GM12878 (cell line): ENCODE data around the gene TAF4. TPM values are rescaled to one million over a fixed set of nuclear protein-coding genes. Genes with fewer than 3 reads are reported as not detected.

Experiments used
- ATAC-seq: fragments of 200-7000 bp; cut with Tn5 transposase; 3 replicates; pipeline ENCODE4 v1.9.1; 2020; ENCODE audit warnings: mild to moderate bottlenecking, moderate library complexity
- BruUV-seq: library from RNA; stranded (reverse); fragments of 400-500 nt; replicated peaks from 2 replicates; lab custom pipeline; 2021; lab: Mats Ljungman, UMichigan
- CTCF ChIA-PET: fragments of 300-600 bp; sonication (Branson Sonifier 250); formaldehyde crosslinking; extraction: SDS; loops from one replicate; lab custom pipeline; 2021; ENCODE audit warnings: inconsistent platforms; lab: Yijun Ruan, JAX
- POLR2A ChIA-PET: fragments of 350-600 bp; formaldehyde crosslinking; extraction: SDS; loops from one replicate; lab custom pipeline; 2021; ENCODE audit warnings: inconsistent platforms; lab: Charles Lee
- RAD21 ChIA-PET: fragments of 300-600 bp; sonication (Branson Sonifier 250); formaldehyde crosslinking; loops from one replicate; lab custom pipeline; 2023; ENCODE audit warnings: antibody characterized with exemption; ENCODE audit not compliant: unreplicated experiment; lab: Charles Lee
- SMC1A ChIA-PET: fragments of 300-600 bp; sonication (Branson Sonifier 250); formaldehyde crosslinking; loops from one replicate; lab custom pipeline; 2023; ENCODE audit not compliant: unreplicated experiment, uncharacterized antibody; lab: Charles Lee
- DNase-seq: peaks from one replicate; pipeline ENCODE4 v3.0.0-alpha.2; 2011; ENCODE audit warnings: low read depth, low spot score
- FAIRE-seq: peaks from 3 replicates; lab custom pipeline; 2011; peaks lifted over from hg19 to GRCh38; lab: Jason Lieb, UNC
- H2AFZ ChIP-seq: 2 replicates; pipeline ENCODE4 v1.6.0; 2011; ENCODE audit warnings: low read depth, low read length, control low read depth; ENCODE audit not compliant: control insufficient read depth
- H3K27ac ChIP-seq: 2 replicates; pipeline ENCODE4 v1.5.1; 2011; ENCODE audit warnings: control low read depth; ENCODE audit not compliant: control insufficient read depth, insufficient read depth
- H3K27me3 ChIP-seq, 2 experiments: replicated peaks in 1 of 2; 2 replicates each; pipeline versions ENCODE4 v1.6.0 to v1.6.1; 2011; ENCODE audit warnings: low read length in 1 of 2; ENCODE audit not compliant: control insufficient read depth in 2 of 2, insufficient read depth in 2 of 2
- H3K36me3 ChIP-seq, 2 experiments: 2 replicates each; pipeline ENCODE4 v1.5.1; 2011; ENCODE audit warnings: low read length in 1 of 2; ENCODE audit not compliant: control insufficient read depth in 2 of 2, insufficient read depth in 2 of 2
- H3K4me1 ChIP-seq: 2 replicates; pipeline ENCODE4 v1.6.1; 2011; ENCODE audit warnings: mild to moderate bottlenecking, low read length, moderate library complexity, mixed read lengths; ENCODE audit not compliant: control insufficient read depth, insufficient read depth
- H3K4me2 ChIP-seq: 2 replicates; pipeline ENCODE4 v1.6.0; 2011; ENCODE audit warnings: control low read depth; ENCODE audit not compliant: control insufficient read depth, insufficient read depth
- H3K4me3 ChIP-seq: fragments of 200-600 bp; sonication (generic); 2 replicates; pipeline ENCODE4 v1.5.1; 2016
- H3K79me2 ChIP-seq: 2 replicates; pipeline ENCODE4 v1.6.0; 2011; ENCODE audit warnings: low read length; ENCODE audit not compliant: control insufficient read depth, insufficient read depth
- H3K9ac ChIP-seq: 2 replicates; pipeline ENCODE4 v1.8.0; 2011; ENCODE audit warnings: low read length, control low read depth, mixed read lengths; ENCODE audit not compliant: control insufficient read depth, insufficient read depth
- H3K9me3 ChIP-seq: replicated peaks from 3 replicates; pipeline ENCODE4 v1.5.1; 2011; ENCODE audit warnings: mild to moderate bottlenecking, low read length; ENCODE audit not compliant: control insufficient read depth, insufficient read depth
- H4K20me1 ChIP-seq: 2 replicates; pipeline ENCODE4 v1.6.0; 2011; ENCODE audit not compliant: control insufficient read depth, insufficient read depth
- BRCA1 ChIP-seq: IDR thresholded peaks from 2 replicates; pipeline ENCODE4 v1.6.1; 2011; ENCODE audit warnings: low read depth, low read length, improper control_type of control experiment
- CBFB ChIP-seq: IDR thresholded peaks from 2 replicates; pipeline ENCODE4 v1.6.1; 2016; ENCODE audit warnings: antibody characterized with exemption, low read depth
- CEBPB ChIP-seq, 2 experiments: fragments of 150-350 bp in 1 of 2; IDR thresholded peaks; 2 replicates each; pipeline ENCODE4 v1.6.1; 2012 to 2014; ENCODE audit warnings: low read depth in 2 of 2, low read length in 2 of 2, borderline replicate concordance in 1 of 2, inconsistent platforms in 1 of 2
- FOS ChIP-seq: IDR thresholded peaks from 3 replicates; pipeline ENCODE4 v1.6.1; 2011; ENCODE audit warnings: borderline replicate concordance; ENCODE audit not compliant: insufficient read length; ENCODE audit errors: extremely low read depth
- LARP7 ChIP-seq: fragments of 450-650 bp; IDR thresholded peaks from 2 replicates; pipeline ENCODE4 v1.6.1; 2017; ENCODE audit warnings: mild to moderate bottlenecking
- MEF2A ChIP-seq: IDR thresholded peaks from 2 replicates; pipeline ENCODE4 v1.6.1; 2011; ENCODE audit warnings: low read depth, mild to moderate bottlenecking, low read length, moderate library complexity; ENCODE audit not compliant: insufficient read depth
- MTA2 ChIP-seq: fragments of 450-650 bp; IDR thresholded peaks from 2 replicates; pipeline ENCODE4 v1.6.1; 2016; ENCODE audit warnings: low read depth, mild to moderate bottlenecking, moderate library complexity
- NBN ChIP-seq: fragments of 450-650 bp; IDR thresholded peaks from 2 replicates; pipeline ENCODE4 v1.6.1; 2016
- POLR2AphosphoS5 ChIP-seq: IDR thresholded peaks from 2 replicates; pipeline ENCODE4 v1.6.1; 2011; ENCODE audit warnings: mild to moderate bottlenecking, low read length, inconsistent platforms
- SIX5 ChIP-seq: IDR thresholded peaks from 2 replicates; pipeline ENCODE4 v1.6.1; 2011; ENCODE audit warnings: mild to moderate bottlenecking, low read depth, low read length, moderate library complexity; ENCODE audit not compliant: severe bottlenecking
- SMARCA5 ChIP-seq: fragments of 450-650 bp; IDR thresholded peaks from 2 replicates; pipeline ENCODE4 v1.6.1; 2017; ENCODE audit warnings: mild to moderate bottlenecking
- SP1 ChIP-seq: IDR thresholded peaks from one replicate; pipeline ENCODE4 v1.6.1; 2011; ENCODE audit warnings: low read depth, low read length
- TARDBP ChIP-seq: IDR thresholded peaks from 2 replicates; pipeline ENCODE4 v1.6.1; 2016; ENCODE audit warnings: borderline replicate concordance
- TCF3 ChIP-seq: IDR thresholded peaks from 2 replicates; pipeline ENCODE4 v1.6.1; 2012; ENCODE audit warnings: low read depth, mild to moderate bottlenecking, low read length, borderline replicate concordance; ENCODE audit not compliant: insufficient read depth
- ZSCAN29 ChIP-seq: fragments of 450-650 bp; IDR thresholded peaks from 2 replicates; pipeline ENCODE4 v1.6.1; 2017; ENCODE audit warnings: mild to moderate bottlenecking, moderate library complexity
- WGBS: methylation state at CpG from one replicate; pipeline ENCODE4 v1.1.6; 2016; ENCODE audit warnings: low lambda C conversion rate; ENCODE audit not compliant: insufficient replicate concordance, insufficient coverage; ENCODE audit errors: missing lambda C conversion rate; 5-methylcytosine and 5-hydroxymethylcytosine counted together
- in situ Hi-C: fragments of 300-500 bp; cut with MboI; formaldehyde crosslinking; loops from 9 replicates; pipeline ENCODE4 v1.14.3; 2018; ENCODE audit warnings: mixed read lengths
- intact Hi-C: fragments of 100-400 bp; cut with micrococcal nuclease; formaldehyde crosslinking; loops from one replicate; pipeline ENCODE4 v1.14.2; 2022; ENCODE audit not compliant: unreplicated experiment
- polyA plus RNA-seq, 11 experiments: library from polyadenylated mRNA; depleted of rRNA in 4 of 11; unstranded in 6 of 11; stranded (reverse) in 5 of 11; fragments of >200 nt; fragmentation: Nextera tagmentation in 4 of 11; fragmentation: Illumina TruSeq in 1 of 11; extraction: Ambion mirVana in 4 of 11; extraction: Trizol in 1 of 11; gene quantifications; 1 replicate in 1 of 11; 2 replicates in 10 of 11; pipeline versions ENCODE4 v1.2.1 to v1.2.3, GENCODE V29; 2011 to 2016; ENCODE audit warnings: inconsistent platforms in 2 of 11, missing spikeins in 2 of 11, low read depth in 1 of 11
- total RNA-seq, 4 experiments: library from RNA; depleted of rRNA in 3 of 4; stranded (reverse); fragments of >200 nt in 3 of 4; fragmentation: Illumina TruSeq in 1 of 4; extraction: Trizol in 1 of 4; gene quantifications; 2 replicates each; pipeline versions ENCODE4 v1.2.1 to v1.2.3, GENCODE V29; 2013 to 2021
- TF ChIP-seq, protein P1 (sequence below): IDR thresholded peaks from 2 replicates; pipeline ENCODE4 v1.6.1; 2011; ENCODE audit warnings: low read depth, mild to moderate bottlenecking, low read length, moderate library complexity, borderline replicate concordance; ENCODE audit errors: extremely low read depth
- TF ChIP-seq, protein P2 (sequence below): fragments of 450-650 bp; IDR thresholded peaks from 2 replicates; pipeline ENCODE4 v1.6.1; 2017; ENCODE audit warnings: mild to moderate bottlenecking, low read depth, inconsistent platforms; ENCODE audit not compliant: poor library complexity, severe bottlenecking
- TF ChIP-seq, protein P3 (sequence below): IDR thresholded peaks from 2 replicates; pipeline ENCODE4 v1.6.1; 2012; ENCODE audit warnings: low read length, inconsistent platforms

TAF4 gene
- total and polyA plus RNA-seq, 10 of the 15 experiments (the other 5 are each of a cell fraction or from before 2014, with no cell fraction given): 0.39 to 16.9 (median 3.4) TPM

DNA sequence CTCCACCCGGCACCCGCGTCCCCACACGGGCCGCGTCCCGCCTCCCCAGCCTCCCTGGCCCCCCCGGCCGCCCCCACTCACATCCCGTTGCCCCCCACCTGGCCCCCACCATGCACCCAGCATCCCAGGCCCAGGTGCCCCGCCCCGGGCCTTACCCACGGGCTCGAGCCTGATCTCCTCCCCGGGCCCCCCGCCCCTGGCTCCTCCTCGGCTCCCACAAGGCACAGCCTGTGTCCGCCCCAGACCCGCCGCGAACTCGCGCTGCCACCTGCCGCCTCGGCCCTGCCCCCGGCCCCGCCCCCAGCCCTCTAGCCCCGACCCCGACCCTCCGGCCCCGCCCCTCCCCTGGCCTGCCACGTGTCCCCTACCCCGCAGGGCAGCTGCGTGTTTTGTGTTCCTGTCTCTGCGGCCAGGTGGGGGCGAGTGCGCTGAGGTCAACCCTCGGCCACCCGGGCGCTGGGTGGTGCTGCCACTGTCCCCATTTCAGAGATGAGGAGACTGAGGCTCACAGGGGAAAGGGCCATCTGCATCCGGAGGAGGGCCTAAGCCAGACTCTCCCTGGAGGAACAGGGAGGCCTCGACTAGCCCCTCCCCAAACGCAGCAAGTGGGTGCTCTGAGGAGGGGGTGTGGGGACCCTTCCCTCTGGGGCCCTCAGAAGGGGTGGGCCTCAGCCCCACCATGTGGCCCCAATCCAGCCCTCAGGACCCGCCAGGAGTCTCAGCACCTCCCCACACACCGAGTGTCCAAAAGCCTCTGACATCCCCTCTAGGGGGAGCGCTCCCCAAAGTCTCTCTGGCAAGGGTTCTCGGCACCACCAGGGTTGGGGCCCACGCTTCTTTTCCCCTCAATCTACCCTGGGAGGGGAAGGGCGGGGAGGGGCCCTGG, 99.8 kb downstream of the TAF4 start:
- peak; percentile 62 for ATAC-seq
- SMC1A ChIA-PET: no interaction called here
- Histone ChIP-seq H3K36me3 (no peaks in the 10 kb centered on the region), H3K9me3 (no peaks in the 10 kb centered on the region), H2AFZ (no peak overlapping the region), H3K27ac (no peak overlapping the region), H4K20me1 (no peaks in the 10 kb centered on the region), H3K79me2 (no peaks in the 10 kb centered on the region), H3K9ac (no peak overlapping the region), H3K4me1 (no peaks in the 10 kb centered on the region), H3K27me3 (no peaks in the 10 kb centered on the region; a peak in 1 of 4 replicates), H3K4me2 (no peak overlapping the region), H3K4me3 (no peak overlapping the region)
- RAD21 ChIA-PET: no interaction called here
- 41% methylated on average over 27 of the region's 49 CpGs for WGBS
- no peak for FAIRE-seq
- POLR2A ChIA-PET: no interaction called here
- BruUV-seq: no TSS peak
- CTCF ChIA-PET: no interaction called here
- intact Hi-C loops: no loop called here
- TF ChIP-seq TARDBP (no peak), SP1 (no peak), CBFB (no peak), SIX5 (no peak), BRCA1 (no peak), MTA2 (no peak), LARP7 (no peak), TCF3 (no peak), ZSCAN29 (no peak), CEBPB (IDR thresholded peaks at IDR 0.05; ENCODE audit: borderline replicate concordance in 1 of 2, low read depth in 2 of 2, low read length in 2 of 2) (no peak), NBN (no peak), MEF2A (no peak), SMARCA5 (no peak), FOS (no peak), POLR2AphosphoS5 (no peak)
- TF ChIP-seq, protein P1, sequence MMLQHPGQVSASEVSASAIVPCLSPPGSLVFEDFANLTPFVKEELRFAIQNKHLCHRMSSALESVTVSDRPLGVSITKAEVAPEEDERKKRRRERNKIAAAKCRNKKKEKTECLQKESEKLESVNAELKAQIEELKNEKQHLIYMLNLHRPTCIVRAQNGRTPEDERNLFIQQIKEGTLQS: no peak
- TF ChIP-seq, protein P2, sequence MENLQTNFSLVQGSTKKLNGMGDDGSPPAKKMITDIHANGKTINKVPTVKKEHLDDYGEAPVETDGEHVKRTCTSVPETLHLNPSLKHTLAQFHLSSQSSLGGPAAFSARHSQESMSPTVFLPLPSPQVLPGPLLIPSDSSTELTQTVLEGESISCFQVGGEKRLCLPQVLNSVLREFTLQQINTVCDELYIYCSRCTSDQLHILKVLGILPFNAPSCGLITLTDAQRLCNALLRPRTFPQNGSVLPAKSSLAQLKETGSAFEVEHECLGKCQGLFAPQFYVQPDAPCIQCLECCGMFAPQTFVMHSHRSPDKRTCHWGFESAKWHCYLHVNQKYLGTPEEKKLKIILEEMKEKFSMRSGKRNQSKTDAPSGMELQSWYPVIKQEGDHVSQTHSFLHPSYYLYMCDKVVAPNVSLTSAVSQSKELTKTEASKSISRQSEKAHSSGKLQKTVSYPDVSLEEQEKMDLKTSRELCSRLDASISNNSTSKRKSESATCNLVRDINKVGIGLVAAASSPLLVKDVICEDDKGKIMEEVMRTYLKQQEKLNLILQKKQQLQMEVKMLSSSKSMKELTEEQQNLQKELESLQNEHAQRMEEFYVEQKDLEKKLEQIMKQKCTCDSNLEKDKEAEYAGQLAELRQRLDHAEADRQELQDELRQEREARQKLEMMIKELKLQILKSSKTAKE: no peak
- TF ChIP-seq, protein P3, sequence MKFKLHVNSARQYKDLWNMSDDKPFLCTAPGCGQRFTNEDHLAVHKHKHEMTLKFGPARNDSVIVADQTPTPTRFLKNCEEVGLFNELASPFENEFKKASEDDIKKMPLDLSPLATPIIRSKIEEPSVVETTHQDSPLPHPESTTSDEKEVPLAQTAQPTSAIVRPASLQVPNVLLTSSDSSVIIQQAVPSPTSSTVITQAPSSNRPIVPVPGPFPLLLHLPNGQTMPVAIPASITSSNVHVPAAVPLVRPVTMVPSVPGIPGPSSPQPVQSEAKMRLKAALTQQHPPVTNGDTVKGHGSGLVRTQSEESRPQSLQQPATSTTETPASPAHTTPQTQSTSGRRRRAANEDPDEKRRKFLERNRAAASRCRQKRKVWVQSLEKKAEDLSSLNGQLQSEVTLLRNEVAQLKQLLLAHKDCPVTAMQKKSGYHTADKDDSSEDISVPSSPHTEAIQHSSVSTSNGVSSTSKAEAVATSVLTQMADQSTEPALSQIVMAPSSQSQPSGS: no peak
- DNase-seq: no peak
- in situ Hi-C loops: loop anchor here (5.0 kb wide), 1 partner anchor 49 kb away; no protein-coding TSS in a partner anchor
